Esophagus muscularis mucosa (tissue), 4 donors: ENCODE measurements around the gene DMD. TPM values are rescaled to one million over a fixed set of nuclear protein-coding genes. Genes with fewer than 3 reads are reported as not detected.

Experiments
- DNase-seq: peaks from one replicate; pipeline ENCODE4 v3.0.0-alpha.2; 2017; ENCODE audit errors: extremely low spot score
- H3K27ac ChIP-seq, 4 donors: fragments of 200-600 bp; sonication (generic); replicated peaks in 1 of 4; 1 replicate in 3 of 4; 2 replicates in 1 of 4; pipeline ENCODE4 v1.5.1; 2016 to 2019; ENCODE audit warnings: mild to moderate bottlenecking in 1 of 4
- H3K27me3 ChIP-seq, 4 donors: fragments of 200-600 bp; sonication (generic); one replicate each; pipeline versions ENCODE4 v1.5.1 to v1.6.0; 2016 to 2019
- H3K36me3 ChIP-seq, 4 donors: fragments of 200-600 bp; sonication (generic); one replicate each; pipeline ENCODE4 v1.5.1; 2016 to 2019
- H3K4me1 ChIP-seq, 4 donors: fragments of 200-600 bp; sonication (generic); one replicate each; pipeline ENCODE4 v1.5.1; 2016 to 2019
- H3K4me3 ChIP-seq, 4 donors: fragments of 200-600 bp; sonication (generic); 1 replicate in 2 of 4; 2 replicates in 2 of 4; pipeline ENCODE4 v1.5.1; 2016 to 2019; ENCODE audit warnings: mild to moderate bottlenecking in 4 of 4, moderate library complexity in 1 of 4
- H3K9me3 ChIP-seq, 4 donors: fragments of 200-600 bp; sonication (generic); 1 replicate in 3 of 4; 2 replicates in 1 of 4; pipeline ENCODE4 v1.5.1; 2016 to 2019
- EP300 ChIP-seq: sonication (generic); formaldehyde crosslinking; IDR thresholded peaks from one replicate; pipeline ENCODE4 v1.6.1; 2017; ENCODE audit warnings: antibody characterized with exemption
- POLR2A ChIP-seq: fragments of 450-650 bp; IDR thresholded peaks from one replicate; pipeline ENCODE4 v1.6.1; 2017; ENCODE audit warnings: antibody characterized with exemption, moderate library complexity, mild to moderate bottlenecking, low read depth
- POLR2AphosphoS5 ChIP-seq, 2 donors: sonication (generic); formaldehyde crosslinking; IDR thresholded peaks; one replicate each; pipeline ENCODE4 v1.6.1; 2017; ENCODE audit warnings: antibody characterized with exemption in 2 of 2
- WGBS: methylation state at CpG from one replicate; pipeline ENCODE4 v1.1.5; 2018; 5-methylcytosine and 5-hydroxymethylcytosine counted together
- intact Hi-C: fragments of 100-400 bp; cut with DNase I; formaldehyde crosslinking; loops from one replicate; pipeline ENCODE4 v1.15.1; 2023
- total RNA-seq, 4 donors: library from RNA; depleted of rRNA; stranded (reverse); fragments of >200 nt; gene quantifications; one replicate each; pipeline versions ENCODE4 v1.1.0 to v1.2.1, GENCODE V29; 2016
- TF ChIP-seq, protein P1 (sequence below), 3 experiments: fragments of 200-600 bp in 2 of 3; fragments of 450-650 bp in 1 of 3; sonication (generic) in 2 of 3; IDR thresholded peaks; one replicate each; pipeline ENCODE4 v1.5.1; 2017 to 2019; ENCODE audit warnings: antibody characterized with exemption in 3 of 3, mild to moderate bottlenecking in 2 of 3, moderate library complexity in 1 of 3

DMD gene
- total RNA-seq, 4 donors from 2014 or later = 127 to 210 (median 188) TPM

DNA sequence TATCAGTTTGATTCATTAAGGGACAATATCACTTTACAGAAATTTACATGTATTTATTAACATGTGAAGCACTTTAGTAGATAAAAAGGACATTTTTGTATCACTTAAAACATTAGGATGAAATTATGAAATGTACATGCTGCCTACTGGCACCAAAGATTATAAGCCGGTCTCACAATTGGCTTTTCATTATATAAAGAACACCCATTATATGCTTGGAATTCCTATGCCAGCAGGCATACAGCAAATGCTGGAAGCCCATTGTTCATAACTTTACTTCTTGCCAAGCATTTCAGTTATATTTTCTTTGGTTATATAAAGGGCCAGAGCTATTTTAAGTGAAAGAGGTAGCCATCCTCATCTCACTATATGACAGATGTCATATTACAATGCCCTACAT is 145.9 kb downstream of the DMD start:
- intact Hi-C loops = no loop called here
- no peak overlapping the region for H3K27ac ChIP-seq
- H3K4me3 ChIP-seq = no peak overlapping the region
- WGBS = 63% methylated on average over 1 of the region's 1 CpG
- H3K27me3 ChIP-seq = no peaks in the 10 kb centered on the region
- no peaks in the 10 kb centered on the region for H3K4me1 ChIP-seq
- H3K36me3 ChIP-seq = no peaks in the 10 kb centered on the region
- DNase-seq = no peak
- no peak for TF ChIP-seq EP300
- no peak for TF ChIP-seq POLR2A
- TF ChIP-seq POLR2AphosphoS5 (IDR thresholded peaks at IDR 0.05) = no peak
- TF ChIP-seq, protein P1, sequence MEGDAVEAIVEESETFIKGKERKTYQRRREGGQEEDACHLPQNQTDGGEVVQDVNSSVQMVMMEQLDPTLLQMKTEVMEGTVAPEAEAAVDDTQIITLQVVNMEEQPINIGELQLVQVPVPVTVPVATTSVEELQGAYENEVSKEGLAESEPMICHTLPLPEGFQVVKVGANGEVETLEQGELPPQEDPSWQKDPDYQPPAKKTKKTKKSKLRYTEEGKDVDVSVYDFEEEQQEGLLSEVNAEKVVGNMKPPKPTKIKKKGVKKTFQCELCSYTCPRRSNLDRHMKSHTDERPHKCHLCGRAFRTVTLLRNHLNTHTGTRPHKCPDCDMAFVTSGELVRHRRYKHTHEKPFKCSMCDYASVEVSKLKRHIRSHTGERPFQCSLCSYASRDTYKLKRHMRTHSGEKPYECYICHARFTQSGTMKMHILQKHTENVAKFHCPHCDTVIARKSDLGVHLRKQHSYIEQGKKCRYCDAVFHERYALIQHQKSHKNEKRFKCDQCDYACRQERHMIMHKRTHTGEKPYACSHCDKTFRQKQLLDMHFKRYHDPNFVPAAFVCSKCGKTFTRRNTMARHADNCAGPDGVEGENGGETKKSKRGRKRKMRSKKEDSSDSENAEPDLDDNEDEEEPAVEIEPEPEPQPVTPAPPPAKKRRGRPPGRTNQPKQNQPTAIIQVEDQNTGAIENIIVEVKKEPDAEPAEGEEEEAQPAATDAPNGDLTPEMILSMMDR (IDR thresholded peaks at IDR 0.05) = no peak
- no peaks in the 10 kb centered on the region for H3K9me3 ChIP-seq

DNA sequence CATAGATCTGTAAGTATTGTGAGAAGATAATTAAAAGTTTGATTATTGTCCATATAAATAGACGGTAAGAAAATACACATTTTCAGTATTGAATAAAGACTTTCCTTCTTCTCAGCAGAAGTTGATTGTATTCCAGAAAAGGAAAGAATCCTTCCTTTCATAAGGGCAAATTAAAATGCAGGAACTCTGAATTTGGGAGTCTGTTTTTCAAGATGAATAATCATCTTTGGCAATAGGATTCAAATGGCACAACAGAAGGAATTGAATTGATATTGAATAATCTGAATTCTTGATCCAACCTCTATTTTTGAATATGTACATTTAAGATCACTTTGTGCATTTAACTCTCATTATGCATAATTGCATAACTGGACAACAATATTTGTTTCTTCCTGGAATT is 149.3 kb downstream of the DMD start:
- Histone ChIP-seq H3K27me3 (no peaks in the 10 kb centered on the region), H3K27ac (no peak overlapping the region), H3K9me3 (no peaks in the 10 kb centered on the region), H3K4me3 (no peak overlapping the region), H3K4me1 (no peaks in the 10 kb centered on the region), H3K36me3 (no peaks in the 10 kb centered on the region)
- no peak for DNase-seq
- TF ChIP-seq POLR2A = no peak
- no peak for TF ChIP-seq POLR2AphosphoS5 (IDR thresholded peaks at IDR 0.05)
- no peak for TF ChIP-seq EP300
- TF ChIP-seq, protein P1 (IDR thresholded peaks at IDR 0.05) = no peak
- WGBS = 83% methylated on average over 1 of the region's 1 CpG
- intact Hi-C loops = no loop called here

DNA sequence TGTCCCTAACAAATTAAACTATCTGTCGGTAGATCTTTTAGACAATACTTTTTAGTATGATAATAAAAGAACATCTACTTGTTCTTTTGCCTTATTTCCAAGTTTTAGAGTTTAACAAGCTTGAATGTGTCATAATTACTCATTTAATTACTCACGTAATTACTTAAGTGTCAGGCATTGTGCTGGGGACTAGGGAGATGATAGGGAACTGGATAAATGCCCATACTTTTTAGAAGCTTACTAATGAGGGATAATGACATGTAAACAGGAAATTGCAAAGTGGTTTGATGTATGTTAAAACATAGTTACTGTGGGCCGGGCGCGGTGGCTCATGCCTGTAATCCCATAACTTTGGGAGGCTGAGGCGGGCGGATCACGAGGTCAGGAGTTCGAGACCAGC is 158.3 kb downstream of the DMD start:
- TF ChIP-seq EP300 = no peak
- TF ChIP-seq, protein P1 (IDR thresholded peaks at IDR 0.05) = no peak
- TF ChIP-seq POLR2AphosphoS5 (IDR thresholded peaks at IDR 0.05) = no peak
- no peak for TF ChIP-seq POLR2A
- 82% methylated on average over 9 of the region's 9 CpGs for WGBS
- no peak for DNase-seq
- Histone ChIP-seq H3K27ac (no peak overlapping the region), H3K4me1 (no peaks in the 10 kb centered on the region), H3K4me3 (no peak overlapping the region), H3K27me3 (no peaks in the 10 kb centered on the region), H3K9me3 (no peaks in the 10 kb centered on the region), H3K36me3 (no peaks in the 10 kb centered on the region)
- intact Hi-C loops = no loop called here

DNA sequence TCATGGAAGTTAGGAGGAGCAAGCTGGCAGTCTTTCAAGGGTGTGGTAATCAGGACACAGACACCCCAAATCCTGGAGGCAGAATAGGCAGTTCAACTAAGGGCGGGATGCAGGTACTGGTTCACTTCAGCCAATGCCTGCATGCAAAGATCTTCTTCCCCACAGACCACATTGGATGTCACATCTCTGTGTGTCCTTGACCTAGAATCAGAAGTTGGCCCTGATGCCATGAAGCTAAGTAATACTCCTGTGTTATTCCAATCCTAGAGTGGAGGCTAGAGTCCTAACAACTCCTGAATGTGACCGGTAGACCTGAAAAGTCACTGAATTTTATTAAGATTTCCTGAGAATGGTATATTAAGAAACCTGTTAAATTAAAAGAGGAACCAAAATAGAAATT is 165.5 kb downstream of the DMD start:
- WGBS = 84% methylated on average over 2 of the region's 2 CpGs
- Histone ChIP-seq H3K27me3 (no peaks in the 10 kb centered on the region), H3K4me1 (peaks cover 0 to 11% (median 3%) of the 10 kb centered on the region in 4 donors), H3K36me3 (no peaks in the 10 kb centered on the region), H3K27ac (no peak overlapping the region), H3K9me3 (no peaks in the 10 kb centered on the region), H3K4me3 (no peak overlapping the region)
- no peak for TF ChIP-seq POLR2AphosphoS5 (IDR thresholded peaks at IDR 0.05)
- TF ChIP-seq, protein P1 (IDR thresholded peaks at IDR 0.05) = no peak
- TF ChIP-seq POLR2A = no peak
- TF ChIP-seq EP300 = no peak
- DNase-seq = peak; percentile 85
- intact Hi-C loops = no loop called here

DNA sequence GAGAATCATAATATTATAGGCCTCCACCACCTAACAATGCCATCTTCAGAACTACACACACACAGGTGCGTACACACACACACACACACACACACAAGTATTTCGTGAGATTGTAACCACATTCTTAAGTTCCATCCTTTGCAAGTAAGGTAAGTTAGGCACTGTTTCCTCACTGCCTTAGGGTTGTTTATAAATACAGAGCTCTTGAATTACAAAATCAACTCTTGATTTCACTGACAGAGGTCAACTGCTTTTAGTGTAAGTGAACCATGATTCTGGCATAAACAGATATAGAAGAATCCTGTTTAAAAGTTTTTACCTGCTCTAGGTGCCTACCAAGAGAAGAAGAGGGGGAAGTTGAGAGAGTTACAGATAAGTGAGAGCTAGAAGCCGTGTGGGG is 166.1 kb downstream of the DMD start:
- TF ChIP-seq POLR2A = no peak
- no peak for TF ChIP-seq POLR2AphosphoS5 (IDR thresholded peaks at IDR 0.05)
- TF ChIP-seq, protein P1 (IDR thresholded peaks at IDR 0.05) = no peak
- peaks cover 0 to 11% (median 3%) of the 10 kb centered on the region in 4 donors for H3K4me1 ChIP-seq
- intact Hi-C loops = no loop called here
- no peak overlapping the region for H3K4me3 ChIP-seq
- no peaks in the 10 kb centered on the region for H3K36me3 ChIP-seq
- H3K27me3 ChIP-seq = no peaks in the 10 kb centered on the region
- 53% methylated on average over 3 of the region's 3 CpGs for WGBS
- no peak for DNase-seq
- H3K9me3 ChIP-seq = no peaks in the 10 kb centered on the region
- H3K27ac ChIP-seq = no peak overlapping the region
